ENCODE results near the gene RUBCN. TPM values are rescaled to one million over a fixed set of nuclear protein-coding genes. Genes with fewer than 3 reads are reported as not detected.

RUBCN gene
- total RNA-seq: 44.7 and 45.2 TPM in 2 replicates

GRCh38 chr3:197736491-197737318 lies at the start of gene RUBCN:
Gene RUBCN (minus strand): TSS chr3:197736904. CDS start chr3:197736719, 185 bp downstream.
- H3K4me1 Mint-ChIP-seq (ENCODE audit: low read depth): peaks cover 36% of the 10 kb centered on the region
- H3K27ac Mint-ChIP-seq: peak within 1 kb of the TSS; percentile 95
- peak; percentile 94 for DNase-seq (ENCODE audit: low spot score)
- H3K27me3 Mint-ChIP-seq (ENCODE audit: insufficient read depth): peaks cover 4% of the 10 kb centered on the region
- peak within 1 kb of the TSS; percentile 90 for H3K4me3 Mint-ChIP-seq
- intact Hi-C loops (cut with micrococcal nuclease): loop anchor here (1.0 to 10.0 kb wide), 6 partner anchors 13 to 442 kb away; partner anchors contain the start of genes DLG1 and FYTTD1
- H3K9me3 Mint-ChIP-seq: no peaks in the 10 kb centered on the region
- peaks cover 3% of the 10 kb centered on the region for H3K36me3 Mint-ChIP-seq (ENCODE audit: low read depth)

- Mint-ChIP-seq H3K9me3 (no peaks in the 10 kb centered on the region), H3K4me1 (ENCODE audit: low read depth) (no peaks in the 10 kb centered on the region), H3K27me3 (ENCODE audit: insufficient read depth) (no peaks in the 10 kb centered on the region), H3K36me3 (ENCODE audit: low read depth) (peaks cover 26% of the 10 kb centered on the region), H3K27ac (no peak overlapping the region), H3K4me3 (no peak overlapping the region)
- intact Hi-C loops (cut with micrococcal nuclease): no loop called here
- no peak for DNase-seq (ENCODE audit: low spot score)
These were observed 47.4 kb upstream of the RUBCN start for GRCh38 chr3:197784019-197784585.

GRCh38 chr3:197782230-197782629 lies 45.5 kb upstream of the RUBCN start:
- peaks cover 30% of the 10 kb centered on the region for H3K36me3 Mint-ChIP-seq (ENCODE audit: low read depth)
- H3K4me1 Mint-ChIP-seq (ENCODE audit: low read depth): no peaks in the 10 kb centered on the region
- intact Hi-C loops (cut with micrococcal nuclease): no loop called here
- no peak overlapping the region for H3K27ac Mint-ChIP-seq
- no peak for DNase-seq (ENCODE audit: low spot score)
- no peaks in the 10 kb centered on the region for H3K27me3 Mint-ChIP-seq (ENCODE audit: insufficient read depth)
- H3K9me3 Mint-ChIP-seq: no peaks in the 10 kb centered on the region
- no peak overlapping the region for H3K4me3 Mint-ChIP-seq

GRCh38 chr3:197775317-197775716 lies 38.6 kb upstream of the RUBCN start:
- no peaks in the 10 kb centered on the region for H3K4me1 Mint-ChIP-seq (ENCODE audit: low read depth)
- no peak overlapping the region for H3K4me3 Mint-ChIP-seq
- DNase-seq (ENCODE audit: low spot score): no peak
- intact Hi-C loops (cut with micrococcal nuclease): no loop called here
- no peaks in the 10 kb centered on the region for H3K9me3 Mint-ChIP-seq
- no peak overlapping the region for H3K27ac Mint-ChIP-seq
- peaks cover 51% of the 10 kb centered on the region for H3K36me3 Mint-ChIP-seq (ENCODE audit: low read depth)
- H3K27me3 Mint-ChIP-seq (ENCODE audit: insufficient read depth): no peaks in the 10 kb centered on the region

GRCh38 chr3:197761784-197762183 lies 25.1 kb upstream of the RUBCN start:
- no peak overlapping the region for H3K4me3 Mint-ChIP-seq
- H3K36me3 Mint-ChIP-seq (ENCODE audit: low read depth): peaks cover 7% of the 10 kb centered on the region
- no peaks in the 10 kb centered on the region for H3K27me3 Mint-ChIP-seq (ENCODE audit: insufficient read depth)
- no peak overlapping the region for H3K27ac Mint-ChIP-seq
- H3K4me1 Mint-ChIP-seq (ENCODE audit: low read depth): no peaks in the 10 kb centered on the region
- intact Hi-C loops (cut with micrococcal nuclease): no loop called here
- H3K9me3 Mint-ChIP-seq: no peaks in the 10 kb centered on the region
- DNase-seq (ENCODE audit: low spot score): no peak

GRCh38 chr3:197758512-197758911 lies 21.8 kb upstream of the RUBCN start:
- peaks cover 3% of the 10 kb centered on the region for H3K36me3 Mint-ChIP-seq (ENCODE audit: low read depth)
- no peak overlapping the region for H3K4me3 Mint-ChIP-seq
- no peaks in the 10 kb centered on the region for H3K27me3 Mint-ChIP-seq (ENCODE audit: insufficient read depth)
- H3K27ac Mint-ChIP-seq: no peak overlapping the region
- intact Hi-C loops (cut with micrococcal nuclease): no loop called here
- no peak for DNase-seq (ENCODE audit: low spot score)
- no peaks in the 10 kb centered on the region for H3K9me3 Mint-ChIP-seq
- peaks cover 10% of the 10 kb centered on the region for H3K4me1 Mint-ChIP-seq (ENCODE audit: low read depth)

GRCh38 chr3:197756704-197757103 lies 20.0 kb upstream of the RUBCN start:
- Mint-ChIP-seq H3K27me3 (ENCODE audit: insufficient read depth) (no peaks in the 10 kb centered on the region), H3K27ac (no peak overlapping the region), H3K36me3 (ENCODE audit: low read depth) (peaks cover 5% of the 10 kb centered on the region), H3K9me3 (no peaks in the 10 kb centered on the region), H3K4me1 (ENCODE audit: low read depth) (peaks cover 26% of the 10 kb centered on the region), H3K4me3 (no peak overlapping the region)
- DNase-seq (ENCODE audit: low spot score): no peak
- intact Hi-C loops (cut with micrococcal nuclease): no loop called here

GRCh38 chr3:197753263-197753662 lies 16.6 kb upstream of the RUBCN start:
- Mint-ChIP-seq H3K27me3 (ENCODE audit: insufficient read depth) (peaks cover 6% of the 10 kb centered on the region), H3K27ac (peak overlapping the region; percentile 65), H3K9me3 (no peaks in the 10 kb centered on the region), H3K4me1 (ENCODE audit: low read depth) (peaks cover 49% of the 10 kb centered on the region), H3K36me3 (ENCODE audit: low read depth) (peaks cover 5% of the 10 kb centered on the region), H3K4me3 (peak overlapping the region; percentile 20)
- DNase-seq (ENCODE audit: low spot score): no peak
- intact Hi-C loops (cut with micrococcal nuclease): loop anchor here (5.0 kb wide), 3 partner anchors 194 to 319 kb away; partner anchors contain the start of gene LMLN

- intact Hi-C loops (cut with micrococcal nuclease): loop anchor here (1.0 to 5.0 kb wide), 8 partner anchors 40 to 320 kb away; partner anchors contain the start of gene LMLN
- Mint-ChIP-seq H3K27me3 (ENCODE audit: insufficient read depth) (peaks cover 6% of the 10 kb centered on the region), H3K4me3 (peak overlapping the region; percentile 92), H3K27ac (peak overlapping the region; percentile 88), H3K36me3 (ENCODE audit: low read depth) (peaks cover 5% of the 10 kb centered on the region), H3K9me3 (no peaks in the 10 kb centered on the region), H3K4me1 (ENCODE audit: low read depth) (peaks cover 49% of the 10 kb centered on the region)
- peak; percentile 22 for DNase-seq (ENCODE audit: low spot score)
These were observed 15.4 kb upstream of the RUBCN start for GRCh38 chr3:197752107-197752506.

GRCh38 chr3:197750858-197751737 lies 14.4 kb upstream of the RUBCN start:
- Mint-ChIP-seq H3K9me3 (no peaks in the 10 kb centered on the region), H3K27me3 (ENCODE audit: insufficient read depth) (peaks cover 6% of the 10 kb centered on the region), H3K4me3 (peak overlapping the region; percentile 97), H3K4me1 (ENCODE audit: low read depth) (peaks cover 46% of the 10 kb centered on the region), H3K36me3 (ENCODE audit: low read depth) (peaks cover 2% of the 10 kb centered on the region), H3K27ac (peak overlapping the region; percentile 95)
- intact Hi-C loops (cut with micrococcal nuclease): loop anchor here (5.0 kb wide), 3 partner anchors 196 to 321 kb away; partner anchors contain the start of gene LMLN
- peak; percentile 3 for DNase-seq (ENCODE audit: low spot score)

GRCh38 chr3:197750396-197750831 lies 13.7 kb upstream of the RUBCN start:
- peak overlapping the region; percentile 95 for H3K27ac Mint-ChIP-seq
- peaks cover 12% of the 10 kb centered on the region for H3K27me3 Mint-ChIP-seq (ENCODE audit: insufficient read depth)
- DNase-seq (ENCODE audit: low spot score): peak; percentile 39
- peaks cover 1% of the 10 kb centered on the region for H3K36me3 Mint-ChIP-seq (ENCODE audit: low read depth)
- intact Hi-C loops (cut with micrococcal nuclease): loop anchor here (5.0 kb wide), 3 partner anchors 197 to 322 kb away; partner anchors contain the start of gene LMLN
- H3K4me1 Mint-ChIP-seq (ENCODE audit: low read depth): peaks cover 44% of the 10 kb centered on the region
- no peaks in the 10 kb centered on the region for H3K9me3 Mint-ChIP-seq
- peak overlapping the region; percentile 97 for H3K4me3 Mint-ChIP-seq

- peaks cover 44% of the 10 kb centered on the region for H3K4me1 Mint-ChIP-seq (ENCODE audit: low read depth)
- DNase-seq (ENCODE audit: low spot score): peak; percentile 85
- peaks cover 1% of the 10 kb centered on the region for H3K36me3 Mint-ChIP-seq (ENCODE audit: low read depth)
- intact Hi-C loops (cut with micrococcal nuclease): loop anchor here (1.0 to 5.0 kb wide), 4 partner anchors 12 to 323 kb away; partner anchors contain the start of gene LMLN
- peak within 1 kb of the TSS; percentile 95 for H3K27ac Mint-ChIP-seq
- H3K9me3 Mint-ChIP-seq: no peaks in the 10 kb centered on the region
- peak within 1 kb of the TSS; percentile 97 for H3K4me3 Mint-ChIP-seq
- H3K27me3 Mint-ChIP-seq (ENCODE audit: insufficient read depth): peaks cover 13% of the 10 kb centered on the region
These were observed 13.1 kb upstream of the RUBCN start, which contains the start of gene FYTTD1 for GRCh38 chr3:197749601-197750395. Gene FYTTD1 (plus strand): TSS chr3:197749883. CDS start chr3:197749972, 89 bp downstream.
